Large intestine (tissue), 3 donors: ENCODE data around the gene CSNK1G2. TPM values are rescaled to one million over a fixed set of nuclear protein-coding genes. Genes with fewer than 3 reads are reported as not detected.

Experiments
- DNase-seq, 2 donors: peaks; one replicate each; pipeline versions ENCODE4 v3.0.0 to v3.0.0-alpha.2; 2013
- H3K27ac ChIP-seq: one replicate; pipeline ENCODE4 v1.5.1; 2013; ENCODE audit warnings: low read length
- H3K27me3 ChIP-seq: 2 replicates; pipeline ENCODE4 v1.6.1; 2013; ENCODE audit warnings: low read length; ENCODE audit not compliant: control insufficient read depth, insufficient read depth
- H3K36me3 ChIP-seq: 2 replicates; pipeline ENCODE4 v1.6.1; 2013; ENCODE audit warnings: low read length; ENCODE audit not compliant: control insufficient read depth, insufficient read depth
- H3K4me1 ChIP-seq: one replicate; pipeline ENCODE4 v1.6.1; 2013; ENCODE audit warnings: low read length; ENCODE audit not compliant: control insufficient read depth, insufficient read depth
- H3K4me3 ChIP-seq: one replicate; pipeline ENCODE4 v1.5.1; 2013; ENCODE audit warnings: low read length
- H3K9me3 ChIP-seq: one replicate; pipeline ENCODE4 v1.6.1; 2013; ENCODE audit warnings: mild to moderate bottlenecking, low read depth, low read length, moderate library complexity; ENCODE audit not compliant: control insufficient read depth
- WGBS: methylation state at CpG from one replicate; pipeline ENCODE4 v1.1.5; 2013; ENCODE audit warnings: low lambda C conversion rate; ENCODE audit not compliant: insufficient coverage; 5-methylcytosine and 5-hydroxymethylcytosine counted together
- polyA plus RNA-seq: library from polyadenylated mRNA; unstranded; fragments of 120-200 nt; gene quantifications from one replicate; pipeline ENCODE4 v1.2.1, GENCODE V29; 2013

Gene CSNK1G2
- polyA plus RNA-seq, 1 donor = 56.9 TPM

GRCh38 chr19:1907563-1908363, 33.2 kb upstream of the CSNK1G2 start:
- DNase-seq = peak; percentile 35 to 65
- Histone ChIP-seq H3K9me3 (peaks cover 11% of the 10 kb centered on the region), H3K36me3 (peaks cover 2% of the 10 kb centered on the region), H3K4me3 (no peak overlapping the region), H3K4me1 (peaks cover 10% of the 10 kb centered on the region), H3K27ac (no peak overlapping the region), H3K27me3 (no peaks in the 10 kb centered on the region)
- no CpG with 5 or more reads among the region's 43 CpGs for WGBS

- no peak overlapping the region for H3K4me3 ChIP-seq
- no CpG with 5 or more reads among the region's 13 CpGs for WGBS
- no peaks in the 10 kb centered on the region for H3K27me3 ChIP-seq
- peaks cover 10% of the 10 kb centered on the region for H3K4me1 ChIP-seq
- peaks cover 16% of the 10 kb centered on the region for H3K9me3 ChIP-seq
- no peak for DNase-seq
- H3K27ac ChIP-seq = no peak overlapping the region
- peaks cover 5% of the 10 kb centered on the region for H3K36me3 ChIP-seq
Observed at GRCh38 chr19:1908364-1908678, 32.7 kb upstream of the CSNK1G2 start.

- Histone ChIP-seq H3K36me3 (peaks cover 11% of the 10 kb centered on the region), H3K27ac (no peak overlapping the region), H3K27me3 (no peaks in the 10 kb centered on the region), H3K9me3 (peaks cover 16% of the 10 kb centered on the region), H3K4me1 (peaks cover 9% of the 10 kb centered on the region), H3K4me3 (no peak overlapping the region)
- no peak for DNase-seq
- no CpG with 5 or more reads among the region's 10 CpGs for WGBS
Observed at GRCh38 chr19:1909761-1910080, 31.3 kb upstream of the CSNK1G2 start.

GRCh38 chr19:1910177-1910576, 30.8 kb upstream of the CSNK1G2 start:
- no CpG with 5 or more reads among the region's 10 CpGs for WGBS
- Histone ChIP-seq H3K36me3 (peaks cover 13% of the 10 kb centered on the region), H3K4me1 (peaks cover 6% of the 10 kb centered on the region), H3K27ac (no peak overlapping the region), H3K27me3 (no peaks in the 10 kb centered on the region), H3K9me3 (peaks cover 16% of the 10 kb centered on the region), H3K4me3 (no peak overlapping the region)
- DNase-seq = no peak

- Histone ChIP-seq H3K4me3 (no peak overlapping the region), H3K27ac (no peak overlapping the region), H3K36me3 (peaks cover 14% of the 10 kb centered on the region), H3K27me3 (no peaks in the 10 kb centered on the region), H3K4me1 (peaks cover 6% of the 10 kb centered on the region), H3K9me3 (peaks cover 16% of the 10 kb centered on the region)
- no peak for DNase-seq
- WGBS = 100% methylated on average over 1 of the region's 13 CpGs
Observed at GRCh38 chr19:1911098-1911497, 29.9 kb upstream of the CSNK1G2 start.

GRCh38 chr19:1911995-1912394, 29.0 kb upstream of the CSNK1G2 start:
- no peak for DNase-seq
- no CpG with 5 or more reads among the region's 37 CpGs for WGBS
- Histone ChIP-seq H3K4me3 (no peak overlapping the region), H3K27ac (no peak overlapping the region), H3K27me3 (no peaks in the 10 kb centered on the region), H3K36me3 (peaks cover 18% of the 10 kb centered on the region), H3K4me1 (peaks cover 6% of the 10 kb centered on the region), H3K9me3 (peaks cover 16% of the 10 kb centered on the region)

- Histone ChIP-seq H3K36me3 (peaks cover 21% of the 10 kb centered on the region), H3K9me3 (peaks cover 14% of the 10 kb centered on the region), H3K4me3 (no peak overlapping the region), H3K27me3 (no peaks in the 10 kb centered on the region), H3K27ac (no peak overlapping the region), H3K4me1 (no peaks in the 10 kb centered on the region)
- no CpG with 5 or more reads among the region's 77 CpGs for WGBS
- DNase-seq = no peak
Observed at GRCh38 chr19:1912760-1913505, 28.0 kb upstream of the CSNK1G2 start.

- H3K36me3 ChIP-seq = peaks cover 30% of the 10 kb centered on the region
- no peak for DNase-seq
- WGBS = no CpG with 5 or more reads among the region's 23 CpGs
Observed at GRCh38 chr19:1913781-1914577, 27.0 kb upstream of the CSNK1G2 start.

GRCh38 chr19:1914826-1915341, 26.1 kb upstream of the CSNK1G2 start:
- H3K9me3 ChIP-seq = peaks cover 14% of the 10 kb centered on the region

More at GRCh38 chr19:1913781-1914577, 27.0 kb upstream of the CSNK1G2 start:
- Histone ChIP-seq H3K4me3 (no peak overlapping the region), H3K27ac (no peak overlapping the region), H3K9me3 (peaks cover 13% of the 10 kb centered on the region), H3K4me1 (no peaks in the 10 kb centered on the region), H3K27me3 (no peaks in the 10 kb centered on the region)

GRCh38 chr19:1917146-1917545, 23.8 kb upstream of the CSNK1G2 start:
- Histone ChIP-seq H3K27me3 (no peaks in the 10 kb centered on the region), H3K4me1 (no peaks in the 10 kb centered on the region), H3K4me3 (no peak overlapping the region), H3K9me3 (peaks cover 9% of the 10 kb centered on the region), H3K27ac (no peak overlapping the region), H3K36me3 (peaks cover 54% of the 10 kb centered on the region)
- WGBS = no CpG with 5 or more reads among the region's 17 CpGs
- DNase-seq = no peak

More at GRCh38 chr19:1914826-1915341, 26.1 kb upstream of the CSNK1G2 start:
- H3K27ac ChIP-seq = no peak overlapping the region
- H3K4me3 ChIP-seq = no peak overlapping the region
- no CpG with 5 or more reads among the region's 23 CpGs for WGBS
- H3K36me3 ChIP-seq = peaks cover 33% of the 10 kb centered on the region
- no peaks in the 10 kb centered on the region for H3K4me1 ChIP-seq
- H3K27me3 ChIP-seq = no peaks in the 10 kb centered on the region
- DNase-seq = no peak
